ENCODE measurements around the gene THSD4.
A peak's percentile ranks its signal among the peaks of the same experiment; 100 is the strongest.

Gene THSD4

DNA sequence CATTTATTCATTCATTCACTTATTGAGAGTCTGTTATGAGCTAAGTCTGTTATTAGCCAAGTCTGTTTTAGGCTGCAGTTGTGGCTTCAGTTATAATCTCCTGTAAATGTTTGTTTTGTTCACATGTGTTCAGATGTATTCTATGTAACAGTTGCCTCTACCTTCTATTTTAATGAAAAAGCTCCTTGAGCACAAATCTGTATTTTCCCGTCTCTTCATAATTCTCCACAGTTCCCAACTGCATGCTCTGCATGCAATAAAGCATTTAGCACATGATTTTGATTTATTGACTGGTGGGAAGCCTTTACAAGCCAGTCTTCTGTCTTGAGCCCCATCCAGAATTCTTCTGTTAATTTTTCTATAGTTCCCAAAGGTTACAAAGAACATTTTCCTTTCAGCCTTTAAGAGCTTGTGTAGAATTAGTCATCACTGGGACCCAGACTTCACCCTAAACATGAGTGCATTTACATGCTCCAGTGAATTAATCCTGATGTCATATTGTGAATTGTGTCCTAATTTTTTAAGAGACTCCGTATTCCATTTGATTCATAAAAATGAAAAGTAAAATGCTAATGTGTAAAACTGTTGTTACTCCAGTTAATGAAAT is 572.7 kb downstream of the THSD4 start:
- H3K27me3 ChIP-seq (ENCODE audit: control insufficient read depth in 1 of 2, insufficient read depth in 1 of 2, low read length in 2 of 2) = no peaks in the 10 kb centered on the region
- H3K9me3 ChIP-seq (ENCODE audit: control insufficient read depth, low read length) = no peaks in the 10 kb centered on the region
- H4K8ac ChIP-seq (ENCODE audit: low read length) = no peak overlapping the region
- no peak overlapping the region for H3K27ac ChIP-seq (ENCODE audit: low read length, poor library complexity, severe bottlenecking)
- H3K4me1 ChIP-seq (ENCODE audit: control insufficient read depth, insufficient read depth, low read depth, low read length) = peaks cover 11% of the 10 kb centered on the region
- no peak for DNase-seq
- H2BK12ac ChIP-seq (ENCODE audit: low read length in 2 of 2) = no peak overlapping the region
- no peak overlapping the region for H3K4ac ChIP-seq (ENCODE audit: low read depth in 1 of 2, low read length in 2 of 2)
- H2AK5ac ChIP-seq (ENCODE audit: low read length, severe bottlenecking) = no peak overlapping the region
- H4K91ac ChIP-seq (ENCODE audit: low read length) = no peak overlapping the region
- peaks cover 1% of the 10 kb centered on the region for H3K79me1 ChIP-seq (replicated peaks; ENCODE audit: low read length, poor library complexity, severe bottlenecking)
- H3K4me2 ChIP-seq (ENCODE audit: low read length, poor library complexity, severe bottlenecking) = no peak overlapping the region
- H2BK15ac ChIP-seq (ENCODE audit: low read depth, poor library complexity, severe bottlenecking) = no peak overlapping the region
- H3K18ac ChIP-seq (ENCODE audit: low read depth in 1 of 2, low read length in 2 of 2) = no peak overlapping the region
- H3K4me3 ChIP-seq (ENCODE audit: insufficient read depth in 1 of 2, low read depth in 1 of 2, low read length in 2 of 2) = no peak overlapping the region
- H3K36me3 ChIP-seq (ENCODE audit: control insufficient read depth in 1 of 2, insufficient read depth in 2 of 2, low read depth in 1 of 2, low read length in 2 of 2) = no peaks in the 10 kb centered on the region
- H2AFZ ChIP-seq (ENCODE audit: low read depth, low read length) = no peak overlapping the region
- H3K14ac ChIP-seq (ENCODE audit: low read length in 2 of 2) = no peak overlapping the region
- 83% methylated on average over 1 of the region's 2 CpGs for WGBS
- no peak overlapping the region for H3K9ac ChIP-seq (ENCODE audit: low read length)
- no peak overlapping the region for H3K23ac ChIP-seq (ENCODE audit: low read length in 2 of 2)
- H2BK5ac ChIP-seq (ENCODE audit: low read depth, low read length, poor library complexity, severe bottlenecking) = no peak overlapping the region
- no peak overlapping the region for H2BK120ac ChIP-seq (ENCODE audit: low read depth, low read length)

- no peak overlapping the region for H3K23ac ChIP-seq (ENCODE audit: low read length in 2 of 2)
- no peak for DNase-seq
- no peaks in the 10 kb centered on the region for H3K27me3 ChIP-seq (ENCODE audit: control insufficient read depth in 1 of 2, insufficient read depth in 1 of 2, low read length in 2 of 2)
- H3K9me3 ChIP-seq (ENCODE audit: control insufficient read depth, low read length) = no peaks in the 10 kb centered on the region
- 89% methylated on average over 3 of the region's 3 CpGs for WGBS
- peaks cover 1% of the 10 kb centered on the region for H3K79me1 ChIP-seq (replicated peaks; ENCODE audit: low read length, poor library complexity, severe bottlenecking)
- H2BK12ac ChIP-seq (ENCODE audit: low read length in 2 of 2) = no peak overlapping the region
- H2AFZ ChIP-seq (ENCODE audit: low read depth, low read length) = no peak overlapping the region
- no peak overlapping the region for H4K8ac ChIP-seq (ENCODE audit: low read length)
- H3K36me3 ChIP-seq (ENCODE audit: control insufficient read depth in 1 of 2, insufficient read depth in 2 of 2, low read depth in 1 of 2, low read length in 2 of 2) = no peaks in the 10 kb centered on the region
- no peak overlapping the region for H2AK5ac ChIP-seq (ENCODE audit: low read length, severe bottlenecking)
- no peak overlapping the region for H3K9ac ChIP-seq (ENCODE audit: low read length)
- no peak overlapping the region for H2BK5ac ChIP-seq (ENCODE audit: low read depth, low read length, poor library complexity, severe bottlenecking)
- no peak overlapping the region for H3K18ac ChIP-seq (ENCODE audit: low read depth in 1 of 2, low read length in 2 of 2)
- no peak overlapping the region for H3K4me3 ChIP-seq (ENCODE audit: insufficient read depth in 1 of 2, low read depth in 1 of 2, low read length in 2 of 2)
- H2BK120ac ChIP-seq (ENCODE audit: low read depth, low read length) = no peak overlapping the region
- H3K14ac ChIP-seq (ENCODE audit: low read length in 2 of 2) = no peak overlapping the region
- no peak overlapping the region for H3K27ac ChIP-seq (ENCODE audit: low read length, poor library complexity, severe bottlenecking)
- no peak overlapping the region for H2BK15ac ChIP-seq (ENCODE audit: low read depth, poor library complexity, severe bottlenecking)
- H3K4me1 ChIP-seq (ENCODE audit: control insufficient read depth, insufficient read depth, low read depth, low read length) = peaks cover 10% of the 10 kb centered on the region
- H3K4ac ChIP-seq (ENCODE audit: low read depth in 1 of 2, low read length in 2 of 2) = no peak overlapping the region
- H4K91ac ChIP-seq (ENCODE audit: low read length) = no peak overlapping the region
- no peak overlapping the region for H3K4me2 ChIP-seq (ENCODE audit: low read length, poor library complexity, severe bottlenecking)
Measured at GRCh38 chr15:71688509-71689094, 573.3 kb downstream of the THSD4 start.

- no peak overlapping the region for H3K14ac ChIP-seq (ENCODE audit: low read length in 2 of 2)
- no peaks in the 10 kb centered on the region for H3K36me3 ChIP-seq (ENCODE audit: control insufficient read depth in 1 of 2, insufficient read depth in 2 of 2, low read depth in 1 of 2, low read length in 2 of 2)
- no peak overlapping the region for H2BK5ac ChIP-seq (ENCODE audit: low read depth, low read length, poor library complexity, severe bottlenecking)
- H2BK12ac ChIP-seq (ENCODE audit: low read length in 2 of 2) = no peak overlapping the region
- no peak overlapping the region for H3K18ac ChIP-seq (ENCODE audit: low read depth in 1 of 2, low read length in 2 of 2)
- no peak overlapping the region for H3K4me2 ChIP-seq (ENCODE audit: low read length, poor library complexity, severe bottlenecking)
- no peak overlapping the region for H4K91ac ChIP-seq (ENCODE audit: low read length)
- H3K27me3 ChIP-seq (ENCODE audit: control insufficient read depth in 1 of 2, insufficient read depth in 1 of 2, low read length in 2 of 2) = no peaks in the 10 kb centered on the region
- no peaks in the 10 kb centered on the region for H3K9me3 ChIP-seq (ENCODE audit: control insufficient read depth, low read length)
- no peak overlapping the region for H3K23ac ChIP-seq (ENCODE audit: low read length in 2 of 2)
- no peak overlapping the region for H3K4ac ChIP-seq (ENCODE audit: low read depth in 1 of 2, low read length in 2 of 2)
- peak overlapping the region; percentile 53 for H3K9ac ChIP-seq (ENCODE audit: low read length)
- peak overlapping the region; percentile 21 for H2AK5ac ChIP-seq (ENCODE audit: low read length, severe bottlenecking)
- DNase-seq = no peak
- H2AFZ ChIP-seq (ENCODE audit: low read depth, low read length) = no peak overlapping the region
- H2BK120ac ChIP-seq (ENCODE audit: low read depth, low read length) = no peak overlapping the region
- H4K8ac ChIP-seq (ENCODE audit: low read length) = no peak overlapping the region
- H3K79me1 ChIP-seq (replicated peaks; ENCODE audit: low read length, poor library complexity, severe bottlenecking) = peaks cover 1% of the 10 kb centered on the region
- peak overlapping the region; percentile 52 for H3K27ac ChIP-seq (ENCODE audit: low read length, poor library complexity, severe bottlenecking)
- H3K4me1 ChIP-seq (ENCODE audit: control insufficient read depth, insufficient read depth, low read depth, low read length) = peaks cover 8% of the 10 kb centered on the region
- 90% methylated on average over 2 of the region's 3 CpGs for WGBS
- peak overlapping the region in 1 of 2 experiments; percentile 56 for H3K4me3 ChIP-seq (ENCODE audit: insufficient read depth in 1 of 2, low read depth in 1 of 2, low read length in 2 of 2)
- no peak overlapping the region for H2BK15ac ChIP-seq (ENCODE audit: low read depth, poor library complexity, severe bottlenecking)
Measured at GRCh38 chr15:71691081-71691457, 575.8 kb downstream of the THSD4 start.

DNA sequence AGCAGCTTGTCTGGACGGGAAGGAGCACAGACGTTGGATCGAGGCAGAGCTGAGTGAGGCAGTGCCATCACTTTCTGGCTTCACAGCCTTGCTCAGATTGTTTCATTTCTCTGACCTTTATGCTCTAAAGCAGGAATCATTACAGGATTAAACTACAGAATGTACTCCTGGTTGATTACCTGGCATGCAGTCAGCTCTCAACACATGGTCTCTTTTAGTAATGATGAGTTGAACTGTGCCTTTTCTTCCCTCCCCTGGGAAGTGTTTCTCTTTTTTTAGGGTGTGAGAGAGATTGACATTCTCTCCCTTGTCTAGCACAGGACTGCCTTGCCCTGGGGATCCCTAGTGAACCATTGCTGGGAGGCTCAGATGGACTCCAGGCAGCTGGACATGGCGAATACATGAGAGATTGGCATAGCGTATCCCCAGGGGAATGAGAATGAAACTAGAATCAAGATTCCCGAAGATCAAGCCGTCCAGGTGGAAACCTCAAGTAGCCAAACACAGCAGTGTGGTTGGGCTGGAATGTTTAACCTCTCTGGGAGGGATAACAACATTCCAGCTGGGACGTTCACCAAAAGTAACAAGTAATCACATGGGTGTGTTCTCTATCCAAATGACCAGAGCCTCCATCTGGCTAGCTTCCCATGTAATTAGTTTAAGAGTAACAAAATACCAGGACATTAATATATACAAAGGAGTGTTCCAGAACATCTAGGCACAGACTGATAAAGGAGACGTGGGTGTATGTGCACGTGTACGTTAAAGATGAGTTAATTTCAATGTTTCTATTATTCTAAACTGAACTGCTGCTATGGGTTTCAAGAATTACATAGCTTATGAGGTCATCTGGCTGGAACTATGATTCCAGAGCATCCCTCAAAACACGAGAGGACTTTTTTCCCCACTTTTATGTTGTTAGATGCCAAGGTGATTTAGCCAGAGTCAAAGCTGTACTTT is 576.5 kb downstream of the THSD4 start:
- Histone ChIP-seq H3K27ac (ENCODE audit: low read length, poor library complexity, severe bottlenecking) (peak overlapping the region; percentile 52), H3K4me3 (ENCODE audit: insufficient read depth in 1 of 2, low read depth in 1 of 2, low read length in 2 of 2) (peak overlapping the region in 1 of 2 experiments; percentile 56), H2AFZ (ENCODE audit: low read depth, low read length) (no peak overlapping the region), H3K9me3 (ENCODE audit: control insufficient read depth, low read length) (no peaks in the 10 kb centered on the region), H3K27me3 (ENCODE audit: control insufficient read depth in 1 of 2, insufficient read depth in 1 of 2, low read length in 2 of 2) (no peaks in the 10 kb centered on the region), H3K18ac (ENCODE audit: low read depth in 1 of 2, low read length in 2 of 2) (no peak overlapping the region), H3K23ac (ENCODE audit: low read length in 2 of 2) (no peak overlapping the region), H3K9ac (ENCODE audit: low read length) (peak overlapping the region; percentile 53), H2BK5ac (ENCODE audit: low read depth, low read length, poor library complexity, severe bottlenecking) (no peak overlapping the region), H4K91ac (ENCODE audit: low read length) (no peak overlapping the region), H3K14ac (ENCODE audit: low read length in 2 of 2) (no peak overlapping the region), H2BK12ac (ENCODE audit: low read length in 2 of 2) (no peak overlapping the region), H4K8ac (ENCODE audit: low read length) (no peak overlapping the region), H2BK15ac (ENCODE audit: low read depth, poor library complexity, severe bottlenecking) (no peak overlapping the region), H2BK120ac (ENCODE audit: low read depth, low read length) (no peak overlapping the region), H2AK5ac (ENCODE audit: low read length, severe bottlenecking) (peak overlapping the region; percentile 21), H3K4me2 (ENCODE audit: low read length, poor library complexity, severe bottlenecking) (no peak overlapping the region), H3K36me3 (ENCODE audit: control insufficient read depth in 1 of 2, insufficient read depth in 2 of 2, low read depth in 1 of 2, low read length in 2 of 2) (no peaks in the 10 kb centered on the region), H3K79me1 (replicated peaks; ENCODE audit: low read length, poor library complexity, severe bottlenecking) (peaks cover 2% of the 10 kb centered on the region), H3K4me1 (ENCODE audit: control insufficient read depth, insufficient read depth, low read depth, low read length) (peaks cover 8% of the 10 kb centered on the region), H3K4ac (ENCODE audit: low read depth in 1 of 2, low read length in 2 of 2) (no peak overlapping the region)
- DNase-seq = peak; percentile 34
- 81% methylated on average over 11 of the region's 12 CpGs for WGBS
